ENCODE data around the gene KRT81.

KRT81 gene

DNA sequence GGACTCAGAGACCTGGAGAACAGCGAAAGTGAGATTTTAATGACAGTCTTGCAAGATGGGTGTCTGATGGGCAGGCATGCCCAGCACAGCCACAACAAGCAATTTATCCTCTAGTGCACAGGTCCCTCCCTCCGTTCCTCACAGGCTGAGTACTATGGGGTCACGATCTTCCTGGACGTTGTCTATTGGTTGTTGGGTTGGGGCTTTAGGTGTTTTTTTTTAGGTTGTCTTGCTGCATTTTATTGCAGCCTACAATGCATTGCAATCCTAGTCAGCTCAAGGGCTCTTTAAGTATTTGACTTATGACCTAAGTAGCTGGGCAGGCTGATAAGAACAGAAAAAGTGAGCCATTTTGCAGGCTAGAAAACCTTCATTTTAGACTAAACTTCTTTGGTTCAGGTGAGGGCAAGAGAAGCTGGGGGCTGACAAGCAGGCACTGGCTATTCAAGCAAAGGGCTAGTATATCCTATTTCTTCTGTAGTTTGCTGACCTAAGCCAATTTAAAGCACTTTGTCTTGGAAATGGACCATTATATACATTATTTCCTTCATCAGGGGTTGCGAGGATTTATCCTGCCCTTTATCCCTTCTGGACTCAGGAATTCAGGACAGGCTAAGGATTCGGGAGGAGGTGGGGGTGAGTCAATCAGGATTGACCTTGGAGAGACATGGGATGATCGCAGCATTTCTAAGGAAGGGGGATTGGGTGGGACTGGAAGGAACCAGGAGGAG, 52.3 kb downstream of the KRT81 start:
- no peak for ATAC-seq
- H3K4me3 Mint-ChIP-seq: no peak overlapping the region
- H3K4me1 Mint-ChIP-seq: peaks cover 8% of the 10 kb centered on the region
- H3K36me3 Mint-ChIP-seq: no peaks in the 10 kb centered on the region
- peaks cover 35% of the 10 kb centered on the region for H3K27me3 Mint-ChIP-seq
- no peak overlapping the region for H3K27ac Mint-ChIP-seq
- no peaks in the 10 kb centered on the region for H3K9me3 Mint-ChIP-seq

DNA sequence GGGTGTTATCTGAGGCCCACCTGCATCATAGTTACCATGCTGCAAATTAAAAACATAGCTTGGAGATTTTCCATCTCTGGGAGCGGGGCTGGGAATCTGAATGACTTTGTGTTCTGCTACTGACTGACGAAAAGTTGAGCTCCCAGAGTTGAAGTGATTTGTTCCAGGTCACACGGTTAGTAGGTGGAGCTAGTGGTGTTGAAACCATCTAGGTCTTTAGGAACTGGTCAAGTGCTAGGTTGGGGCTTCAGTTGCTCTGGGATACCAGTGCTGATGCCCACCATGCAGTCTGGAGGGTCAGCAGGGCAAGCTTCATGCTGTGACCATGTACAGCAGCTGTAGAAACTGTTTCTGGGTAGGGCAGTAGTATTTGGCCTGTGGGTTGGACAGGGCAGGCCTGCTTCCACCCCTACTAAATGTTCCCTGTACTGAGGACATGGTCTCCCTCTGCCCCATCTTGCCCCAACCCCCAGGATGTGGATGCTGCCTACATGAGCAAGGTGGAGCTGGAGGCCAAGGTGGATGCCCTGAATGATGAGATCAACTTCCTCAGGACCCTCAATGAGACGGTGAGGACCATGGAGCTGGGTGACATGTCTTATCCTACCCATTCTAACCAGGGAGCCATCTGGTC, 53.0 kb downstream of the KRT81 start:
- Mint-ChIP-seq H3K27ac (no peak overlapping the region), H3K9me3 (no peaks in the 10 kb centered on the region)
- ATAC-seq: no peak

DNA sequence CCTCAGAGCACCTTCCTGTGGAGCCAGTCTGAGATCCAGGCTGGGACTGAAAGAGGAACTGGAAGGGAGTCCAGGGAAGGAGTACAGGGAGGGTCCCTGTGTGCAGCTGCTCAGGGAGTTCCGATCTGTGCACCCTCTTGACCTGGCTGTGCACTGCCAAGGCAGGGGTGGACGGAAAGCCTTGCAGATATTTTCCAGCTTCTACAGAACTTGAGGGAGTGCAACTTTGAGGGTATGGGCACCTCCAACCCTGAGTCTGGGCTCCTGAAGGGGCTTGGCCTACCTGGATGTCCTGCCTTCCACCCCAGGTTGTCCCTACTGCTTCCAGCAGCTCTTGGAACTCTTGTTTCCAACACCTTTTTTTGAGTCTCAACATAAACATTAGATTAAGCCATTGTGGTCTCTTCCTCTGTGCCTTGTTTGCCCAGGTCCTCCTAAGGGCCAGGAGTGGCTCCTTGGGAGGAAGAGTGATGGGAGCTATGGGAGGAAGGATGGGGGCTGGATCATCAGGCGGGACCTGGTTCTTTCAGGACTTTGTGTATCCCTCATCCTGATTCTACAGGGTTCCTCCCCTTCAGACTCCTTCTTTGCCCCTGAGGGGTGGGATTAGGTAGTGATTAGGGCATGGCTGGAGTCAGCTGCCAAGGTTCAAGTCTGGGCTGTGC, 54.8 kb downstream of the KRT81 start:
- Mint-ChIP-seq H3K4me3 (no peak overlapping the region), H3K4me1 (no peaks in the 10 kb centered on the region), H3K27ac (no peak overlapping the region), H3K9me3 (no peaks in the 10 kb centered on the region), H3K36me3 (no peaks in the 10 kb centered on the region), H3K27me3 (peaks cover 43% of the 10 kb centered on the region)
- no peak for ATAC-seq

More for the DNA sequence above, 53.0 kb downstream of the KRT81 start:
- no peaks in the 10 kb centered on the region for H3K36me3 Mint-ChIP-seq
- no peak overlapping the region for H3K4me3 Mint-ChIP-seq
- H3K27me3 Mint-ChIP-seq: peaks cover 35% of the 10 kb centered on the region
- peaks cover under 1% of the 10 kb centered on the region for H3K4me1 Mint-ChIP-seq
